ENCODE measurements around the gene FKRP.
A peak's percentile ranks its signal among the peaks of the same experiment; 100 is the strongest.

Gene FKRP

DNA sequence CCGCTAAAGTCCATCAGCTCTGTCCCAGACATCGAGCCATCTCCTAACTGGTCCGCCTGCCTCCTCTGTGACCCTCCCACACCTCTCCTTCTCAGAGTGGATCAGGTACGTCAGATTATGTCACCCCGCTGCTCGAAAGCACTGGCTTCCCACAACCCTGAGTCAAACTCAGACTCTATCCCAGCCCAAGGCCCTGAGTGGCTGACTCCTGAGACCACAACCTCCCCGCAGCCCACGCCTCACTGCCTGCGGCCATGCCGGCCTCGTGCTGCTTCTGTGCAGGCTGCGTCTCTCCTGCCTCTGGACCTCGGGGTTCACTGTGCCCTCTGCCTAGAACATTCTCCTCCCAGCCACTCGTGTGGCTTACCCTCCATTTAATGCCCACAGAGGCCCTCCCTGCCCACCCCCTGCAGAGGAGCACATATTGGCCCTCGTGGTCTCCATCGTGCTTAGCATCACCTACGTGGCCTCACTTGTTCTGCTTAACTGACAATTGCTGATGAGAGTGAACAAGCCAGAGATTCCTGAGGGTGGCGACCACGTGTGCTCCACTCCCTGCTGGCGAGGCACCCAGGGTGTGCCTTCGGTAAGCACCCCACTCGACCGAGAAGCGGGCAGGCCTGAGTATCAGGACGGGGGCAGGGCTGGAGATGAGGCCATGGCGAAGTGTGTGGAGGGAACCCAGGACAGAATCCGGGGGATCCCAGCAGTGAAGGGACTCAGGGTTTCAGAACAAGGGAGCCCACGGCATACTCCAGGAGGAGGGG is 13.5 kb upstream of the FKRP start:
- DNase-seq (ENCODE audit: low spot score) = peak; percentile 29

GRCh38 chr19:46732966-46733689 is 12.7 kb upstream of the FKRP start:
- no peak for DNase-seq (ENCODE audit: low spot score)

- no peak for DNase-seq (ENCODE audit: low spot score)
Observed at GRCh38 chr19:46733690-46734292, 12.1 kb upstream of the FKRP start.

DNA sequence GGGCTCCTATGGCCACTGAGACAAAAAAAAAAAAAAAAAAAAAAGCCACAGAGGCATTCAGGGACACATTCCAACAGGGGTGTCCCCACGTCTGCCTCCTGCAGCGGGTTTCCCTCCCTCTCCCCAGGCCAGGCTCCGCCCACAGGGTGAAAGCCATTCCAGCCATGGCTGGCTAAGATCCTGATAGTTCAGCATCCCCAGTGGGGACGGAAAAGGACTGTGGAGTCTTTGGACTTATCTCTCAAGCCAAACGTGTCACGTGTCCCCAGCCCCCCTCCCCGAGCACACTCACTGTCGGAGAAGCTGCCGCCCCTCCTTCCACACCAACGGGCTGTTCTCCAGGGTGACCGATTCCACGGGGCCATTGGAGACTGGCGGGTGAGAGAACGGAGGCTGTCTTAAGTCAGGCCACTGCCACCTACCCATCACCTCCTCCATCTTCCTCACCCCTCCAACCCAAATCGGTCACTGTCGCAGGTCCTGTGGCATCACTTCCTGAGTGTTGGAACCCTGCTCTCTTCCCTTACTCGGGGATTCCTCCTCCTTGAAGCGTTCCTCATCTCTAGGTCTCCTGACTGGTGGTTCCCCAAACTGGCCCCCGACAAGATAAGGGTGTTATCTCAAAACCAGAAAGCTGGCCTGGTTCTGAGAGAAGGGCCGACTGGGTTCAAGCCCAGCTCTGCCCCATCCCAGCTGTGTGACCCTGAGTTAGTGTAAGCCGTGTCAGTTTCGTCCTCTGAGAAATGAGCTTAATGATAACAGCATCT is 9.1 kb upstream of the FKRP start:
- no peak for DNase-seq (ENCODE audit: low spot score)

- no peak for DNase-seq (ENCODE audit: low spot score)
Observed at GRCh38 chr19:46737298-46737654, 8.6 kb upstream of the FKRP start.

DNA sequence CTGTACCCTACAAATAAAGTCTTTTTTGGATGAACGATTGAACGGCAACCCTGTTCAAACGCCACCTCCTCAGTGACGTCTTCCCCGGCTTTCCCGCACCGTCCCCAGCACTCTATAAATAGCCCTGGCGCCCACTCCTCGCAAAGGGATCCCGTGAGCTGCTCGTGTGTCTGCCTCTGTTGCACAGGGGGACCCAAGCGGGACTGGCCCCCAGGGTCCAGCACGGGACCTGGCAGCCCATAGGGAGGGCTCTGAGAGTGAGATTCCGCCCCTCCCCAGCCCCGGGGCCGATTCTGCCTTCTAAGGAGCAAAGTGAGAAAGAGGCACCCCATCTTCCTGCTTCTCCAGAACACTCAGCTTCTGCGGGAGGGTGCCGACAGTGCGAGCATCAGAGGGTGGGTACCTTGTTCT is 8.1 kb upstream of the FKRP start:
- no peak for DNase-seq (ENCODE audit: low spot score)

DNA sequence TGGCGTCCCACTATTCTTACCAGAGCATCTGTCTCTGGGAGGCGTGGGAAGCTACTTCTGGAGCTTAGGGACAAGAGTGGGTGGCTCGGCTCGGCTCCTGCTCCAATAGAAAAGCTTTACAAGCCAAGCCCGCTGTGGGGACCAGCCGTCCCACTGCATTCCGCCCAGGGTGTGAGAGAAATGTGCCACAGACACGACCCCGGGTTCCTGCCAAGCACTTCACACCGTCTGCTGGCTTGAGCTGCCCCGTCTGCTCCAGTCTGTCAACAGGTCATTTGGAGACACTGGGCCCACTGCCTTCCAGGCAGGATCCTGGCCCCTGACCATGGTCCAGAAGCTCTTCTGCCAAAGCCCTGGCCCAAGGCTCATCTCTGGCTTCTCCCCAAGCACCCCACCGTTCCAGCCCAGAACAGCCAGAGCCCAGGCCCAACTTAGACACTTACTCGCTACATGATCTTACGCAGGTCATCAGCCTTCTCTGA is 6.5 kb upstream of the FKRP start:
- no peak for DNase-seq (ENCODE audit: low spot score)

GRCh38 chr19:46741447-46741846 is 4.4 kb upstream of the FKRP start:
- DNase-seq (ENCODE audit: low spot score) = no peak

DNA sequence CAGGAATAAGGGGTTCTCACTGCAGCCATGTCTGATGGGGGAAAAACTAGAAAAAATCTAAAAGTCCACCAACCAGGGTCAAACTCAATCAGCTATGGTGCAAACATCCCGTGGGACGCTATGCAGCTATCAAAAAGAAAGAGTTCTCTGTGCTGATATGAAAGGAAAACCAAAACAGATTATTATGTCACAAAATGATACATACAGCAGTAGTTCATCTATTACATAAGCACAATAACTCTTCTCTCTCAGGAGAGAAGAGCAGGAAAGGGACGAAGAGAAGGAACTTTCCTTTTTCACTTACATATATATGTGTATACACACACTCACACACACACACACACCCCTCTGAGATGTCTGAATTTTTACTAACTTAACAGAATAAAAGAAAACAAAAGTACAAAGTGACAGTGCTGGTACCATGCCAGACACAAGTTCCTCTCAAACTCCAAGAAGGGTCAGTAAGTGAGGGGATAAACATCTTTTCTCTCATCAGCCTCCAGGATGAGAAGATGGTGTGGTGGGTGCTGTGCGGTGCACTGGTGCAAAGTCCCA is 2.9 kb upstream of the FKRP start:
- no peak for DNase-seq (ENCODE audit: low spot score)

GRCh38 chr19:46744005-46744691 is 1.7 kb upstream of the FKRP start:
- no peak for DNase-seq (ENCODE audit: low spot score)

DNA sequence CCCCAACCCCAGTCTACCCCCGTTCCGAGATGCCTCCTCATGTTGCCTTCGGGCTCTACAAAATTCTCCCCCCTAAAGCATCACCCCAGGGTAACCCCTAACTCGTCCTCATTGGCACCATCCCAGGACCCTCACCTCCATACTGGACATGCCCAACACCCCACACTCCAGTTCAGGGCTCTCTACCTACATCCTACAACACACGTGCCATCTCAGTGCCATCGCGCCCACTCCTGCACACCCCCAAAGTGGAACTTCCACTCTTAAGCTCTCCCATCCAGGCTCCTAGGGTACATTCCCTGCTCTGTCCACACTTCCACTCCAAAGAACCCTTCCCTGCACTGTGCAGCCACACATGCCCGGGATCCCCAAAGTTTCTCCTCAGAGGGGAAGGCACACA is 827 bp upstream of the FKRP start:
- DNase-seq (ENCODE audit: low spot score) = no peak

DNA sequence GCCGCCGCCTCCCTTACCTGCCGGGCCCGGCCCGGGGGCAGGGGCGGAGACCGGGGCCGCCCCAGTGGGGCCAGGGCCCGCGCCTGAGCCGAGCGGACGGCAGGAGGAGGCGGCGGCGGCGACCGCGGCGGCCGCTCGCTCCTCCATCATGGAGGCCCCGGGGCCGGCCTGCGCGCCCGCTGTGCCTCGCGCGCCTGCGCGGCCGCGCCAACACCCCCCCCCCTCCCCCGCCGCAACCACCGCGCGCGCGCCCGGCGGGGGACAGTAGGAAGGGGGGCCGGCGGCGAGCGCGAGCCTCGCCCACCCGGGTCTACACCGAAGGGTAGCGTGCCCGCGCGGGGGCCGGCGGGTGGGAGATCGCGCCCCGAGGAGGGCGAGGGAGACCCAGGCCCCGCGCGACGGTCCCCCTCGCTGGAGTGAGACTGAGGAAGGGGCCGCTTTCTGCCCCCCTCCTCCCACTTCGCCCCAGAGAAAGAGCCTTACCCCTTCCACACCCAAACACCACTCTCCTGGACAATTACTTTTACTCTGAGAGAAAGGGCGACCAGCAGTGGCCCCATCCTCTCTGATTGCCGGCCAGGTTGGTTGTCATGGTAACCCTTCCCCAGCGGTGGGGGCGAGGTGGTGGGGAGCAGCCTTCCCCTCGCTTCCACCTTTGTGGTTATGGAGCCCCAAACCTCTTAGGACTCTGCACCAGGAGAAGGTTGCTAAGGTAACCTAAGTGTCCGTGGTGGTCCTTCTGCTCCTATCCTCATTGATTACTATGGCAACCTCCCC is 612 bp downstream of the FKRP start, which contains the start of gene STRN4:
Gene STRN4 (minus strand): TSS at position 170 of the 777 bp plus-strand sequence. CDS start 20 bp downstream, at position 150.
- DNase-seq (ENCODE audit: low spot score) = peak; percentile 52

GRCh38 chr19:46748325-46749109 is 2.7 kb downstream of the FKRP start:
- peak; percentile 51 for DNase-seq (ENCODE audit: low spot score)

- no peak for DNase-seq (ENCODE audit: low spot score)
Observed at GRCh38 chr19:46753420-46754155, 7.7 kb downstream of the FKRP start.

- DNase-seq (ENCODE audit: low spot score) = no peak
Observed at GRCh38 chr19:46755077-46755852, 9.4 kb downstream of the FKRP start.

GRCh38 chr19:46755853-46756543 is 10.1 kb downstream of the FKRP start:
- DNase-seq (ENCODE audit: low spot score) = no peak

- DNase-seq (ENCODE audit: low spot score) = no peak
Observed at GRCh38 chr19:46756544-46756888, 10.7 kb downstream of the FKRP start.

GRCh38 chr19:46759206-46759605 is 13.3 kb downstream of the FKRP start:
- DNase-seq (ENCODE audit: low spot score) = no peak

All from kidney tubule cell (primary cell).